SU-DHL-6 (cell line): ENCODE results near the gene PVR.

ENCODE experiments used
- EZH2phosphoT487 ChIP-seq: fragments of 200-600 bp; sonication (generic), shearing (Covaris generic); conservative IDR thresholded peaks from 2 replicates; pipeline ENCODE4 v1.6.1; 2018; ENCODE audit warnings: mild to moderate bottlenecking, antibody characterized with exemption, low read length, moderate library complexity, mixed read lengths
- TF ChIP-seq, protein P1 (sequence below): fragments of 200-600 bp; sonication (generic); IDR thresholded peaks from one replicate; pipeline ENCODE4 v1.5.1; 2017; ENCODE audit warnings: antibody characterized with exemption, mild to moderate bottlenecking, low read length, moderate library complexity; ENCODE audit not compliant: insufficient read depth, poor library complexity, severe bottlenecking

DNA sequence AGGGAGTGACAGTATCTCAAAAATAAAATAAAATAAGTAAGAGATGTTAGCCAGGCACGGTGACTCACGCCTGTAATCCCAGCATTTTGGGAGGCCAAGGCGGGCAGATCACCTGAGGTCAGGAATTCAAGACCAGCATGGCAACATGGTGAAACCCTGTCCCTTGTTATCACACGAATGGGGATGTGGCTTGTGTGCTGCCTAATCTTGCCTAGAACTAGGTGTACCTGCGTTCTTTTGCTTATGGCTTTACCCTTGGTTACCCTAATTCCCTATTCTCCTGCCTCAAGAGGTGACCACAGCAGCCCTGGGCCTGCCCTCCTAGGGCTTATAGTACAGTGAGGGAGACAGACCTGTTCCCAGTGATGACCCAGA, 6.3 kb upstream of the PVR start:
- TF ChIP-seq, protein P1, sequence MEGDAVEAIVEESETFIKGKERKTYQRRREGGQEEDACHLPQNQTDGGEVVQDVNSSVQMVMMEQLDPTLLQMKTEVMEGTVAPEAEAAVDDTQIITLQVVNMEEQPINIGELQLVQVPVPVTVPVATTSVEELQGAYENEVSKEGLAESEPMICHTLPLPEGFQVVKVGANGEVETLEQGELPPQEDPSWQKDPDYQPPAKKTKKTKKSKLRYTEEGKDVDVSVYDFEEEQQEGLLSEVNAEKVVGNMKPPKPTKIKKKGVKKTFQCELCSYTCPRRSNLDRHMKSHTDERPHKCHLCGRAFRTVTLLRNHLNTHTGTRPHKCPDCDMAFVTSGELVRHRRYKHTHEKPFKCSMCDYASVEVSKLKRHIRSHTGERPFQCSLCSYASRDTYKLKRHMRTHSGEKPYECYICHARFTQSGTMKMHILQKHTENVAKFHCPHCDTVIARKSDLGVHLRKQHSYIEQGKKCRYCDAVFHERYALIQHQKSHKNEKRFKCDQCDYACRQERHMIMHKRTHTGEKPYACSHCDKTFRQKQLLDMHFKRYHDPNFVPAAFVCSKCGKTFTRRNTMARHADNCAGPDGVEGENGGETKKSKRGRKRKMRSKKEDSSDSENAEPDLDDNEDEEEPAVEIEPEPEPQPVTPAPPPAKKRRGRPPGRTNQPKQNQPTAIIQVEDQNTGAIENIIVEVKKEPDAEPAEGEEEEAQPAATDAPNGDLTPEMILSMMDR = no peak
- no peak for TF ChIP-seq EZH2phosphoT487
